Stimulated activated CD4-positive, alpha-beta T cell treated with anti-CD3 and anti-CD28 coated beads, Interleukin-4, amount 100 ng/mL, for 24 hours (primary cell): ENCODE measurements around the gene NAA60.

Experiments used
- DNase-seq: peaks from one replicate; pipeline ENCODE4 v3.0.0-alpha.2; 2020

The NAA60 gene

DNA sequence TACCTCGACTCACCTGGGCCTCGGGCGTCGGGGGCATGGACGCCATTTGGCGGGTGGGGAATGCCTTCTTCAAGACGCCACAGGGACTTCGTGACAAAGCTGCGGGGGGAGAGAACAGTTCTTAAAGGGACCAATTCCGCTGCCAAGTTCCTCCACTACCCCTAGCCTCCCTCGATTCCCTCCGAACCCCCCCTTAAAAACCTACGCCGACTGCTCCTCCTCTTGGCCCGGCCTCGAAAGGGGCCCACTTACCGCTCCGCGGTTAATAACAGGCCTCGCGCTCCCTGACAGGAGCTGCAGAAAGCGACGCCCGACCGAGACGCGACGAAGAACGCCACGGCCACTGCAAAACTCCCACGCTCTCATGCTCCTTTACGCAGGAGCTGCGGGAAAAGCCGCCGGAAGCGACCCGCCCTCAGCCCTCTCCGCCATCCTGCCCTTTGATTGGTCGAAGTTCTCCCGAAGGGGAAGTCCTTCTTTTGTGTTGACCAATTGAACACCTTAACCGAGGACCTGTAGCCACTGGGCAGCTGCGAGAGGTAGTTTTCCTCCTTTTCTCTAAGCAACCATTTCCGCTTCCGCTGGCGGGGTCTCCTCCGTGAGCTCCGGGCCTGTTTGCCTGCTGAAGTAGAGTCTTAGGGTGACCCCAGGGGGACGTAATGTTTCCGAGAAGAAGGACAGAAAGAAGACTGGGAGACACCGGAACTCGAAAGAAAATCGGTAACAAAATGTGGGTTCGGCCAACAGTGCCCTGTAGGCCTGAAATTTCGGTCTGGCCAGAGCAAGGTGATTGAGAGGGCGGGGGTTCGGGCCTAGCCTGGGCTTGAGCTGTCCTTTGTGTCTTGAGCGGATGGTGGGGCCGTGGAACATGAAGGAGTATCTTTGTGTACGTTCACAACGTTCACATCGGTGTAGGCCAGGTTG lies at the start of gene NAA60, which contains the start of gene ZNF597:
Gene NAA60, plus strand, starts transcription at position 573 of the 924 bp plus-strand sequence. CDS start 32,548 bp downstream, outside the sequence.
Gene ZNF597, minus strand, starts transcription at position 397 of the 924 bp plus-strand sequence. Its CDS starts 351 bp downstream, at position 46.
- DNase-seq, result peak; percentile 86

DNA sequence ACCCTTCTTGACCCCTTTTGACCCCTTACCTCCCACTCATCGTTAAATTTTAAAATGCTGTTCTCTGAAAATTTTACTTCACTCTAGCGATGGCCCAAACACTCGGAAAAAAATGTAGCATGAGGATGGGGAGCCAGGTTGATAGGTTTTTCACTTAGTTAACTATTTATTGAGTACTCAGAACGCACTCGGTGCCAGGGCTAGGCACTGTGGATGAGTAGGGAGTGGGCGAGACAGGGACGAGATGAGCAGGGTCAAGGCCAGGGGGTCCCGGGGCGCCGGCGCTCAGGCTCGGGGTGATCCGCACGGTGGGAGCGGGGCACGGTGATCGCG lies 43.1 kb upstream of the NAA60 start:
- no peak for DNase-seq

DNA sequence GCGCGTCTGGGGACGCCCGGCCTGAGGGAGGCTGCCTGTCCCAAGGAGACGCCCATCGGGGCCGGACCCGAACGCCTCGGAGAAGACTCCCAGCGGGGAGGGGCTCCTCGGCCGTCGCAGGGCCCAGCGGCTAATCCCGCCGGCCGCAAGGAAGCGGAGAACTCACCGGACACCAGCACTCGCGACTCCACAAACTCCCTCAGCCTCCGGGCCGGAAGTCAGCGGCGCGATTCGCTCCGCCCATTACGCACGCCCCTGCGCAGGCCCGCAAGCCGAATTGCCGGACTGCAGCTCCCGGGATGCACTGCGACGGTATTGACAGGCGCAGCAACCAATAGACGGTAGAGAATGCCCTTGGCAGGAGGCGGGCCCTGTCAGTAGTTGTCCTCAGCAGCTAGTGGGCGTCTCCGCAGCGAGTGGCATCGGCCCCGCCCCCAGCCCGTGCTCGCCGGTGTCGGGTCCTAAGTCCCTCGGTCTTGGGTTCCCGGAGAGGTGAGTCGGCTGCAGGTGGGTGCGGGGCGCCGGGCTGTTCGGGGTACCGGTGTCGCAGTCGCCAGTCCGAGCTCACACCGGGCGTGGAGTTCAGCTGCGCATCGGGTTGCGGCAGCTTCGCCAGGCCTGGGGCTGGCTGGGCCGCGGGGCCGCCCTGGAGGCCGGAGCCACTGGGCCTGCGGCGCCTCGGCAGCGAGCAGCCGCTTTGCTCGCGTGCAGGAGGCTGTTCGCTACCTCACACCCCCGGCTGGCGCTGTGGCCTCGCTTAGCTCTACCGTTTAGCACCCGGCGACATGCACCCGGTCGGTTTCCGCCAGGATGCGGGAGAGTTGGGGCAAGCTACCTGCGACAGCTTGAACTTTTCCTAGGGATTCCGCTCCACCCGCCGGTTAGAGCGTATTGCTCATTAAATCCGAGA lies 42.4 kb upstream of the NAA60 start, which contains the start of the genes ZNF174 and ZSCAN32:
Gene ZNF174, plus strand, starts transcription at position 437 of the 910 bp plus-strand sequence. CDS start 790 bp downstream, outside the sequence.
Gene ZSCAN32, minus strand, starts transcription at position 226 of the 910 bp plus-strand sequence. CDS start 3,447 bp downstream, outside the sequence.
- peak; percentile 99 for DNase-seq

DNA sequence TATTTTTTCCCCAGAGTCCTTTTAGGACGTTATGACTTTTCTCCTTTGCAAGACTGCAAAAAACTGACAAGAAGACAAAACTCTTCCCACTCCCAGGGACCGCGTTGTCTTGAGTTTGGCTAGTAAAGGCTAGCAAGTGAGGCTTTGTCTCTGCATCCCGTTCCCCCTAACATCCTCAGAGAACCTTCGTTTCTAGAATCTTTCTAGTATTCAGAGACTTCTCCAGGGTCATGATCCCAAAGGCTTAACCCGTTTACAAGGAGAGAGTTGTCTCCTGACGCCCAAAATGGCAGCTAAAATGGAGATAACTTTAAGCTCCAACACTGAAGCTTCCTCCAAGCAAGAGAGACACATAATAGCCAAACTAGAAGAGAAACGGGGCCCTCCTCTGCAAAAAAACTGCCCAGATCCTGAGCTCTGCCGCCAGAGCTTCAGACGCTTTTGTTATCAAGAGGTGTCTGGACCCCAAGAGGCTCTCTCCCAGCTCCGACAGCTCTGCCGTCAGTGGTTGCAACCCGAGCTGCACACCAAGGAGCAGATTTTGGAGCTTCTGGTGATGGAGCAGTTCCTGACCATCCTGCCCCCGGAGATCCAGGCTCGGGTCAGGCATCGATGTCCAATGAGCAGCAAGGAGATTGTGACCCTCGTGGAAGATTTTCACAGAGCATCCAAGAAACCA lies 41.6 kb upstream of the NAA60 start:
- DNase-seq, result no peak

DNA sequence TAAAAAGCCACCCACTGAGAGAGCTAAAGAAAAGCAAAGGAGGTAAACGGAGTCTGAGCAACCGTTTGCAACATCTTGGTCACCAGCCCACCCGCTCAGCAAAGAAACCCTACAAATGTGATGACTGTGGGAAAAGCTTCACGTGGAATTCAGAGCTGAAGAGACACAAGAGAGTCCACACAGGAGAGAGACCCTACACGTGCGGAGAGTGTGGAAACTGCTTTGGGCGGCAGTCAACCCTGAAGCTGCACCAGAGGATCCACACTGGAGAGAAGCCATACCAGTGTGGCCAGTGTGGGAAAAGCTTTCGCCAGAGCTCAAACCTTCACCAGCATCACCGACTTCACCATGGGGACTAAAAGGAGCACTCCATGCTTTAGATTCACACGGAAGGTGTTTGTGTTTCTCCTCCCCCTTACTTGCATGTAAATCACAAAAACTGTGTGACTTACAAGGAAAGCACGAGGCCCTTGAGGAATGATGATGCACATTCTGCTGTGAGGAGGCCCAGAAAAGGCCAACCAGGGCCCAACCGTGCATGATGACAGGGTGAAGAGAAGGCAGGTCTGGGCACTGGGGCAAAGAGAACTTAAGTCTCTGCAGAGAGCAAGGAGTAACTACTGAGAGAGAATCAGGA lies 34.8 kb upstream of the NAA60 start:
- DNase-seq, result no peak

DNA sequence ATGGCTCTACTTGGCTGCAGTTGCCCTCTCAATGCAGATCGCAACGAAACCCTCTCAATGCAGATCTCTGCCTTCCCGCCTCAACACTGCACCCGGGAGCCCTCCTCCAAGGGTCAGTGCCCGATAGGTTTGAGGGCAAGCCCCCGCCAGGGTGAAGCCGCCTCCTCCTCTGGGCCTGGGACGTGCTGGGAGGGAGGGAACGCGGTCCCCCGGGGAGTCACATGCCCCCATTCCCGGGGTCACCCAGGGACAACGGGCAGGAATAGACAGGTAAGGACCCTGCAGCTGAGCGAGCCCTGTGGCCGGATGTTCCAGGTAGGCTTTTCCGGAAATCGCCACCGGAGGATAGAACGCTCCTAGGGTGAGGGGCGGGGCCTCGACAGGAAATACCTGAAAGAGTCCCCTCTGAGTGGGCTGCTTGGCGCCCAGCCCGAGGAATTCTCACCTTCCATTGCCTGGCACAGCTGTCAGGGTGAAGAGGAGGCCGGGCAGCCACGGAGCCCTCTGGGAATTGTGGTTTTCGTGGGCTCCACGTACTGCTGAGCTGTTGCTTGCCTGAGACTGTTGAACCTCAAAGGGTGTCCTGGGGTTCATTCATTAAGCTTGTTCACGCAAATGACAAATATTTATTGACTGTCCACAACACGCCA lies 29.6 kb upstream of the NAA60 start:
- DNase-seq, result no peak

DNA sequence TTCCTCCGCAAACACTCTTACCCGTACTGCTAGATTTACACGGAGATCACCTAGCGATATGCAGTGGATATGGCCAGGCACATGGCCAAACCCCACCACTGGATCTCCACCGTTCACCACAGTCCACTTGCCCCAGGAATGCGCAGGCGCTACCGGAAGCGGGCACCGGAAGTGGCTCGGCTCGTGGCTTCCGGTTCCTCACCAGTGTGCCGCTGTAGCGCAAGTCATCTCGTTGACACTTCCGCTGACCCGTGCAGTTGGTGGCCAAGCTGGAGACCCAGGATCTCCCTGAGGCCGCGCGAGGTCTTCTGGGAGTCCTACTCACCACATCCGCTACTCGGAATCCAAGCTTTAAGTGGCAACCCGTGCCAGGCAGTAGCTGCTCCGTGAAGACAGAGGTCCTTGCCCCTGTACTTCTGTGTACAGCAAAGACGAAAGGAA lies 11.7 kb upstream of the NAA60 start:
- peak; percentile 67 for DNase-seq

DNA sequence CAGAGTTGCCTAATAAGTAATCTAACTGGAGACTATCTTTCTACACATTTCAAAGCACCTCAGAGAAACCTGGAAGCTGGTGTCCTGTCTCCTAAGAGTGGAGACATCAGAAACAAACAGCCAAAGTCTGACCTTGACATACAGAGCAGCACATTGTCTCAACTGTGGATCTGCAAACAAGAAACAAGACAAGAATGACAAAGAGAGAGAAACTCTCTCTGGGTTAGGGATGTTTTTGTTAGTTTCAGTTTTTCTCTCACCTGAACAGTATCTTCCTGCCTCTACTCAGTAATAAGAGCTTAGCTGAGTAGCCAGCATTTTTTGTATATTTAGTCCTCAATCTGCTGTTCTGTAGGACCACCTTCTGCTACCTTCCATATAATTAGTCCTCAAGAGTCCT lies 9.1 kb upstream of the NAA60 start:
- DNase-seq, result no peak

DNA sequence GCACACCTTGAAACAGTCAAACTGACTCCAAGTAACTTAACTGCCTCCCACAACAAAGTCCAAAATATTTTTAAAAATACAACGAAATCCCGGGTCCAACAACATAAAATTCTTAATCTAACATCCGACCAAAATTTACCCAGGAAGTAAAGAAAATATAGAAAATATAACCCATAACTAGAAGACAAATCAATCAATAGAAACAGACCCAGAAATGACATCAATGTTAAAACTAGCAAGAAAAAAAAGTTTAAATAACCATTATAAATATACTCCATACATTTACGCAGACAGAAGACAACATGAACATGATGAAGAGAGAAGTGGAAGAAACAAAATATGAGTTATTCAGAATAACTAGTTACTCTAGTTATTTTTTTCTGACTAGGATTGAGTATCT lies 3.8 kb upstream of the NAA60 start:
- no peak for DNase-seq

DNA sequence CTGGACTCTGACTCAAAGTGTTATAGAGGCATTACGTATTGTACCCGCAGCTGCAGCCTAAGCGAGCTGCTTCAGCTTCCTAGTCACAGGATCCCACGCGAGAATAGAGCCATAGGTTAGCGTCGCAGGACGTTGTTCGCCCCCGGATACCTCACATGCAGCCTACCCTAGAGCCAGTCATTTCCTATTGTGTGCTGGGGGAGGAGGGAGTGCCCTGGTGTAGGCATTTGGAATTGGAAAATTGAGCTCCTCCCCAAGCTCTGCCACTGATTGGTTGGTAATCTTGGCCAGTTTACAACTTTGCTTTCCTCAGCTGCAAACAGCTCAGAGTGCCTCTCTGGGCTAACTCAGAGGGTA lies 530 bp downstream of the NAA60 start:
- DNase-seq, result peak; percentile 41

DNA sequence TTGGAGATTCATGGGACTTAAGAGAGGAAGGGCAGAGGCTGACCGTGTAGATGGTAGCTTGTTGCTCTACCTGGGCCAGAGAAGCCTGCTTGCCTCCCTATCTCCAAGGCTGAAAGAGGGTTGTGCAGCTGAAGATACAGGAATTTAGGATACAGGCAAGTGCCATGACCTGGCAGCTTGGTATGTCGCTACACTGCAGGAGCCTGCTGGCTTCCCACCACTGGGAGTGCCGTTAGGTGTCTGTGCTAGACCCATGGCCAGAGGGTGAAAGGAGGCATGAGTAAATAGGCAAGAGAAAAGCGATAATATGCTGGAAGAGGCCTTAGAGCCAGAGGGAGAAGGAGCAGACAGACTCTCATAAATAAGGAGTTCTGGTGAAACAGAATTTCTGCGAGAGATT lies 10.6 kb downstream of the NAA60 start:
- DNase-seq, result no peak

DNA sequence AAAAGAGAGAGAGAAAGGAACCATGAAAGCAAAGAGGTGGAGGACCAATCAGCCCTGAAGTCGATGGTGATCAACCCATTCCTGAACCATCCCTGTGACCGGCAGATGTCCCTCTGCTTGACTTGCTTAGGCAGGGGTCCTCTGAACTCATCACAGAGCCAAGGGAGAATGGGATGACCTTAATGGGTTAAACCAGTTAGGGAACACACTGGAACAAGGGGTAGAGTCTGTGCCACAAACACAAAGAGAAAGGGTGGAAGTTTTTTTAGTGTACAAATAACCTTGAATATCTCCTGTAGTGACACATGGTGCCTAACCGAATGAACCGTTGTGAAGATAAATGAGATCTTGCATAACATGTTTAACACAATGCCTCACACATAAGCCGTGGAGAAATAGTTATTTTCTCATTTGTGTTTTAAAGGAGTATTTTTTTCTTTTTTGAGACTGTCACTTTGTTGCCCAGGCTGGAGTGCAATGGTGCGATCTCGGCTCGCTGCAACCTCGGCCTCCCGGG lies 11.2 kb downstream of the NAA60 start:
- DNase-seq, result no peak

DNA sequence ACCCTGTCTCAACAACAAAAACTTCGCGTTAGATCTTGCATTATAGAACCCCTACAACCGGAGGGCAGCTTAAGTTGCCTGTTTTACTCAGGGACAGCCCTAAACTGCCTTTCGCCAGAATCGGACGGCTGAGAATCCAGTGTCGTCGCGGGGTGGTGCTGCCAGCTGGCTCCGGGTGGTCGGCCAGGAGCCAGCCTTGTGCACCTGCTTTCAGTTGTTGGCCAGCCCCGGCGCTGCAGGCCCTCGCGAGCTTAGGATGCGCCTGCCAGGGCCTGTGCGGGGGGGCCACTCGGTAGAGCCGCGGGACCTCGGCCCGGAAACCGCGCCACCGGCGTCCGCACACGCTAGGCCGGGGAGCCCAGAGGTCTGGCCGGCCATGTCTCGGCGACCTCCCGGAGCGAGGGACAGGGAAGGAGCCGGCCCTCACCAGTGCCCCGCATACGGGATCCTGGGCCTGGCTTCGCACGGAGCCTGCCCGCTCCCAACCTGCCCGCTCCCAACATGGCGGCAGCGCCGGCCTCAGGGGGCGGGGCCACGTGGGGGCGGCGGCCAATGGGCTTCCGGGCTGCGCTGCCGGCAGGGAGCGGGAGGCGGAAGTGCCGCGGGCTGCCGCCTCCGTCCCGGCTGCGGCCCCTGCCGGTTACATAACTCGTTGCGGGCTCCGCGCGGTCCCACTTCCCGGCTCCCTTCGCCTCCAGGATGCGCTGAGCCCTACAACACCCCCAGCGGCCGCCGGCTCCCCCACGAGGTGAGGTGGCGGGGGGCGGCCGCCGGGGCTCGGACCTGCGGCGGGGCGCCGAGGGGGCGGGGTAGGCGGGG lies 14.2 kb downstream of the NAA60 start:
- DNase-seq, result peak; percentile 89

DNA sequence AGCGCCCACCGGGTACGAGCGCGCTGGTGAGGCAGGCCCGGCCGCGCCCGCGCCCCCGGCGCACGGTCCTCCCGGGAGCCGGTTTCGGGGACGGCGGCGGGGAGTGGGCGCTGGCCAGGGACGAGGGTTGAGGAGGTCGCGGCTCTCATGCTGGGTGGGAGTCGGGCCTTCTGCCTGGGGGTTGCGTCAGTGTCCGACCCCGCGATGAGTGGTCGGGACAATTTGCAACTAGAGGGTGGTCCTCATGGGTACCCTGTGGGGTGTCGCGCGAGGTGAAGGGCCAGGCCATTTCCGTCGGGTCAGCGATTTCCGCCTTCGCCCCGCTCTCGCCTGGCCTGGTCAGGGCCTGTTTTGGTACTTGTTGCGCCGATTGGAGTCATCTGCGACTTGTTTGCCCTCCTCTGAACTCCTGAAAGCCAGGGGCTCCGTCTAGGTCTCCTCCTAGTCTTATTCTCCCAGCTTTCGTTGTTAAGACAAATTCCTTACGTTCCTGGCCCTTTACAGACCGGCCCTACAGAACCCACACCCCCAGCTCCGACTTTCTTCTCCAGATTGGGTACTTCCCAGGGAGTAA lies 14.9 kb downstream of the NAA60 start:
- DNase-seq, result no peak

DNA sequence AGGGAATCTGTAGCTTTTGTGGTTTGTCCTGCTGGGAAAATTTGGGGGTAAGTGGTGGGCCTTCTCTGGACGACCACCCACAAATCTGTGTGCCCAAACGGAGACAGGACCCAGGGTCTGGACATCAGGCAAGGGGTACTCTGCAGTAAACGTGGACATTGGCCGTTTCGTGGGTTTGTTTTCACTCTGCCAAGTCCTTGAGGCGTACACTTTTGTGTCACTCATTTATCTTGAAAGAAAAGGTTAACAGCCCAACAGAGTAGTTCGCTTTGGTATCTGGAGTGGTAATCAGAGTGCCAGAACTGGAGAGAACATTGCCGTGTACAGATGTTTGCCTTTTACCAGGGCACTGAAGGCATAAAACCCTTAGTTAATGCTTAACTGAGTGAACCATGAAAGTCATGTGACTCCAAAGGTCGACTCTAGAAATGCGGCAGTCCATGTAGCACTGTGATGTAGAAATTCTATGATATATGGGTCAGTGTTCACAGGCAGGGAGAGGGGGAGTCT lies 15.4 kb downstream of the NAA60 start:
- no peak for DNase-seq

DNA sequence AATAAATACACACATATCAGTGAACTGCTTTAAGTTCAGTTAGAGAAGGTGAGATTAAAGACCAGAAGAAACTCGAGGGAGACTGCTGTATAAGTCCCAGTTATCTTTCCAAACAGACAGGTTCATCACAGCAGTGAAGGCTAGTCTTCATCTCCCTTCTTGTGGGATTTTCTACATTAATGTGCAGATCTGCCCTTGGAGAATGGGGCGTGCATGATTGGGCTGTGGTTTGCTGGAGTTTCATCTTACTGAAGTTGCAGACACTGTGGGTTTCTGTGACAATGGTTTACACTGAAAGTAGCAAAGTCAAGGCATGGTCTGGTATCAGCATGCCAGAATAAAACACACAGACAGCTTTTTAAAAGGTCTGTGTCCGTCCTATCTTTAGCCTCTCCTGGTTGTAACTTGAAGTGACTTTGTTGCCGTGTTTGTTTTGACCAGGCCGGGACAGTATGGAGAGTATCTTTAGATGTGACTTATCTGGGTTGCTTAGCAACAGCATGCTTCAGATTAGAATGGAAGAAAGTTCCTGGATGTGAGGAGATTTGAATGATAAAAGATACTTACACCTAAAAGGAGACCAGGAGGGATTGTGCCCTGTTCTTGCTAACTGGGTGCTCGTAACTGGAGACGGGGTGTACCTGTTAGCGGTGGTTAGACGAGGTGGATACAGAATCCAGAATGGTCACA lies 16.1 kb downstream of the NAA60 start:
- DNase-seq, result peak; percentile 29

DNA sequence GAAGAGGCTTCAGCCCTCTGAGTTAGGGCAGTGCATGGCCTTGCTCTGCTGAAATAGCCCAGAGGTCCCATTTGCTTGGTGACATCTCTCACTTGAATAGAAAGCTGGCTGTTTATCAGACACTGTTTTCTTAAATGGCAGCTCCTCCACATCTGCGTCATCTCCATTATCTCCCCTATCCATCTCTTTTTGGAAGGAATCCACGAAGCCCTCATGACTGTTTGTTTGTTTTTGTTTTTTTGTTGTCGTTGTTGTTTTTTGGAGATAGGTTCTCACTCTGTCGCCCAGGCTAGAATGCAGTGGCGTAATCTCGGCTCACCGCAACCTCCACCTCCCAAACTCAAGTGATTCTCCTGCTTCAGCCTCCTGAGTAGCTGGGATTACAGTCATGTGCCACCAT lies 16.6 kb downstream of the NAA60 start:
- no peak for DNase-seq

DNA sequence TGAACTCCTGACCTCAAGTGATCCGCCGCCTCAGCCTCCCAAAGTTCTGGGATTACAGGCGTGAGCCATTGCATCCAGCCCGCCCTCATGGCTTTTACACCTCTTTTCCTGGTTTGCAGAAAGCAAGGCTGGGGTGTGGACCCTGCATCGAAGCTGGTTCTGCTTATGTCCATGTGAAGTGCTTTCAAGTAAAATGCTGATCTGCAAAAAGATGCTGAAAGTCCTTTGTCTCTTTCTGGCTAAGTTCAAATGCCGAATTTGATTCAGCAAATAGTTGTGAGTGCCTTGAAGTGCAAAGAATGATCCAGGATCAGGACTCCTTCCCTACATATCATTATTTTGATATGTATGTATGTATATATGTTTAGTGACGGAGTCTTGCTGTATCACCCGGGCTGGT lies 17.1 kb downstream of the NAA60 start:
- no peak for DNase-seq

DNA sequence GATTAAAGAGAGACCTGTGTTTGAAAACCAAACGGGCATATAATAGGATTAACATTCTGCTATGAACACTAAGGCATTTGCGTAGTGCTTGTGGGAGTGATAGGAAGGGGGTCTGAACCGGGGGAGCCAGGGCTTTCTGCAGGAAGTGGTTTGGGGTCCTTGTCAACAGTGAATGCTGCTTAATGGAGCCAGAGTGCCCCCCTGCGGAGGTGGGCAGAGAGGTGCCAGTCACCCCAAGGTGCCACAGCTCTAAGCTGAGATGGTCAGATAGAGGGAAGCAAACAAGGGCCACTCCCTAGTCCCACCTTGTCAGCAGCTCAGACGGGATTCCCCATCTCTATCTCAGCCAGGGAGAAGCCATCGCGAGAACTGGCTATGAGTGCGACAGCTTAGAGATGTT lies 17.7 kb downstream of the NAA60 start:
- no peak for DNase-seq
